Osteocyte (in vitro differentiated cells): ENCODE data around the gene ADAMTS8. TPM values are rescaled to one million over a fixed set of nuclear protein-coding genes. Genes with fewer than 3 reads are reported as not detected.

Experiments
- DNase-seq: peaks from one replicate; pipeline ENCODE4 v3.0.0; 2021; ENCODE audit warnings: mixed read lengths; ENCODE audit not compliant: unreplicated experiment; ENCODE audit errors: extremely low spot score
- H3K27ac Mint-ChIP-seq: one replicate; pipeline ENCODE4 v1.8.0; 2021; ENCODE audit warnings: mild to moderate bottlenecking, mixed read lengths; ENCODE audit not compliant: unreplicated experiment
- H3K27me3 Mint-ChIP-seq: one replicate; pipeline ENCODE4 v1.8.0; 2021; ENCODE audit warnings: mixed read lengths; ENCODE audit not compliant: unreplicated experiment
- H3K36me3 Mint-ChIP-seq: one replicate; pipeline ENCODE4 v1.8.0; 2021; ENCODE audit warnings: mixed read lengths; ENCODE audit not compliant: unreplicated experiment
- H3K4me1 Mint-ChIP-seq: one replicate; pipeline ENCODE4 v1.8.0; 2021; ENCODE audit warnings: mixed read lengths; ENCODE audit not compliant: unreplicated experiment
- H3K4me3 Mint-ChIP-seq: one replicate; pipeline ENCODE4 v1.8.0; 2021; ENCODE audit warnings: mild to moderate bottlenecking, moderate library complexity, mixed read lengths; ENCODE audit not compliant: unreplicated experiment
- H3K9me3 Mint-ChIP-seq: one replicate; pipeline ENCODE4 v1.8.0; 2021; ENCODE audit warnings: mixed read lengths; ENCODE audit not compliant: unreplicated experiment
- total RNA-seq: library from RNA; stranded (reverse); gene quantifications from 2 replicates; pipeline ENCODE4 v1.2.1, GENCODE V29; 2021
- TF ChIP-seq, protein P1 (sequence below): fragments of 200-600 bp; sonication (generic); IDR thresholded peaks from 2 replicates; pipeline ENCODE4 v1.5.0; 2021; ENCODE audit warnings: antibody characterized with exemption, mild to moderate bottlenecking, moderate library complexity

ADAMTS8 gene
- total RNA-seq, 1 donor from 2014 or later = 0.19 TPM

GRCh38 chr11:130420478-130421198, 7.8 kb downstream of the ADAMTS8 start:
- Mint-ChIP-seq H3K4me3 (no peak overlapping the region), H3K36me3 (no peaks in the 10 kb centered on the region), H3K27ac (no peak overlapping the region), H3K27me3 (peaks cover 40% of the 10 kb centered on the region), H3K9me3 (no peaks in the 10 kb centered on the region), H3K4me1 (peaks cover 7% of the 10 kb centered on the region)
- TF ChIP-seq, protein P1, sequence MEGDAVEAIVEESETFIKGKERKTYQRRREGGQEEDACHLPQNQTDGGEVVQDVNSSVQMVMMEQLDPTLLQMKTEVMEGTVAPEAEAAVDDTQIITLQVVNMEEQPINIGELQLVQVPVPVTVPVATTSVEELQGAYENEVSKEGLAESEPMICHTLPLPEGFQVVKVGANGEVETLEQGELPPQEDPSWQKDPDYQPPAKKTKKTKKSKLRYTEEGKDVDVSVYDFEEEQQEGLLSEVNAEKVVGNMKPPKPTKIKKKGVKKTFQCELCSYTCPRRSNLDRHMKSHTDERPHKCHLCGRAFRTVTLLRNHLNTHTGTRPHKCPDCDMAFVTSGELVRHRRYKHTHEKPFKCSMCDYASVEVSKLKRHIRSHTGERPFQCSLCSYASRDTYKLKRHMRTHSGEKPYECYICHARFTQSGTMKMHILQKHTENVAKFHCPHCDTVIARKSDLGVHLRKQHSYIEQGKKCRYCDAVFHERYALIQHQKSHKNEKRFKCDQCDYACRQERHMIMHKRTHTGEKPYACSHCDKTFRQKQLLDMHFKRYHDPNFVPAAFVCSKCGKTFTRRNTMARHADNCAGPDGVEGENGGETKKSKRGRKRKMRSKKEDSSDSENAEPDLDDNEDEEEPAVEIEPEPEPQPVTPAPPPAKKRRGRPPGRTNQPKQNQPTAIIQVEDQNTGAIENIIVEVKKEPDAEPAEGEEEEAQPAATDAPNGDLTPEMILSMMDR = no peak
- no peak for DNase-seq

DNA sequence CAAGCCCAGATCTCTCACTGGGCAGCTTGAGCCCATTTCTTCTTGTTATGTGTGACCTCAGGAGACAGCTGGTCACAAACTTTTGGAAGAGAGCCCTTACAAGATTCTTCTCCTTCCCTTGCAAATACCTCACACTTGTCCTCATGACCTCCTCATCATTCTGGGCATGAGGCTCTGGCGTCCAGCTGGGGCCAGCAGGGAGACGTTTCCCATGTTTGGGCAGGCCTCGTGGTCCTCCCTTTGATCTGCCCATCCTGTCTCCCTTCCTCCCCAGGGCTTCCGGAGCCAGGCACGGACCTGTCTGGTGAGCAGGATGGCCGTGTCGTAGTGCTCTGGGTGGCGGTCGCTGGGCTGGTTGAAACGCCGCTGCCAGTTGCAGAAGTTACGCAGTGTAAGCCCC, 9.7 kb downstream of the ADAMTS8 start:
- Mint-ChIP-seq H3K4me1 (peaks cover 10% of the 10 kb centered on the region), H3K4me3 (no peak overlapping the region), H3K27ac (no peak overlapping the region), H3K27me3 (peaks cover 22% of the 10 kb centered on the region), H3K9me3 (no peaks in the 10 kb centered on the region), H3K36me3 (no peaks in the 10 kb centered on the region)
- TF ChIP-seq, protein P1 = no peak
- DNase-seq = no peak

GRCh38 chr11:130418210-130418609, 10.2 kb downstream of the ADAMTS8 start:
- no peak for DNase-seq
- Mint-ChIP-seq H3K27ac (no peak overlapping the region), H3K4me3 (no peak overlapping the region), H3K36me3 (no peaks in the 10 kb centered on the region), H3K27me3 (peaks cover 22% of the 10 kb centered on the region), H3K9me3 (no peaks in the 10 kb centered on the region), H3K4me1 (peaks cover 15% of the 10 kb centered on the region)
- TF ChIP-seq, protein P1 = no peak

GRCh38 chr11:130416906-130417305, 11.5 kb downstream of the ADAMTS8 start:
- H3K36me3 Mint-ChIP-seq = no peaks in the 10 kb centered on the region
- TF ChIP-seq, protein P1 = no peak
- H3K27me3 Mint-ChIP-seq = peaks cover 18% of the 10 kb centered on the region
- no peak overlapping the region for H3K27ac Mint-ChIP-seq
- H3K4me1 Mint-ChIP-seq = peaks cover 17% of the 10 kb centered on the region
- no peak overlapping the region for H3K4me3 Mint-ChIP-seq
- H3K9me3 Mint-ChIP-seq = no peaks in the 10 kb centered on the region
- no peak for DNase-seq

GRCh38 chr11:130416530-130416882, 11.9 kb downstream of the ADAMTS8 start:
- peaks cover 17% of the 10 kb centered on the region for H3K4me1 Mint-ChIP-seq
- H3K4me3 Mint-ChIP-seq = no peak overlapping the region
- no peaks in the 10 kb centered on the region for H3K9me3 Mint-ChIP-seq
- no peak for DNase-seq
- peaks cover 16% of the 10 kb centered on the region for H3K27me3 Mint-ChIP-seq
- TF ChIP-seq, protein P1 = no peak
- no peaks in the 10 kb centered on the region for H3K36me3 Mint-ChIP-seq
- H3K27ac Mint-ChIP-seq = no peak overlapping the region
